B cell (primary cell): ENCODE measurements around the gene ZBTB47. TPM values are rescaled to one million over a fixed set of nuclear protein-coding genes. Genes with fewer than 3 reads are reported as not detected.

Source experiments
- ATAC-seq: fragments of 200-7000 bp; cut with Tn5 transposase; one replicate; pipeline ENCODE4 v1.10.0; 2021; ENCODE audit warnings: low read depth, mild to moderate bottlenecking, moderate number of reproducible peaks, moderate library complexity
- CTCF ChIA-PET: fragments of 350-600 bp; sonication (Branson Sonifier 250); formaldehyde crosslinking; loops from one replicate; lab custom pipeline; 2021; ENCODE audit warnings: antibody characterized with exemption, inconsistent platforms; lab: Charles Lee
- POLR2A ChIA-PET: fragments of 350-600 bp; sonication (Branson Sonifier 250); formaldehyde crosslinking; loops from one replicate; lab custom pipeline; 2021; ENCODE audit warnings: antibody characterized with exemption; lab: Charles Lee
- DNase-seq: peaks from one replicate; pipeline ENCODE4 v3.0.0; 2013
- H2AFZ ChIP-seq: 2 replicates; pipeline ENCODE4 v1.6.1; 2012; ENCODE audit warnings: mild to moderate bottlenecking, low read depth, low read length; ENCODE audit not compliant: insufficient read depth, poor library complexity, severe bottlenecking
- H3K27ac ChIP-seq, 2 donors: 1 replicate in 1 of 2; 2 replicates in 1 of 2; pipeline ENCODE4 v1.5.1; 2012 to 2013; ENCODE audit warnings: low read length in 2 of 2, mild to moderate bottlenecking in 2 of 2, moderate library complexity in 1 of 2
- H3K27me3 ChIP-seq, 4 experiments: fragments of 200-600 bp in 1 of 4; sonication (generic) in 1 of 4; replicated peaks in 1 of 4; 1 replicate in 2 of 4; 2 replicates in 2 of 4; pipeline versions ENCODE4 v1.6.1 to v1.7.0; 2013 to 2016; ENCODE audit warnings: low read length in 3 of 4, mild to moderate bottlenecking in 2 of 4, mixed read lengths in 1 of 4, moderate library complexity in 1 of 4; ENCODE audit not compliant: insufficient read depth in 4 of 4, control insufficient read depth in 3 of 4; ENCODE audit errors: control extremely low read depth in 1 of 4
- H3K36me3 ChIP-seq, 2 experiments: replicated peaks in 1 of 2; 1 replicate in 1 of 2; 2 replicates in 1 of 2; pipeline versions ENCODE4 v1.6.1 to v1.7.1; 2013; ENCODE audit warnings: low read length in 1 of 2; ENCODE audit not compliant: insufficient read depth in 2 of 2, control insufficient read depth in 1 of 2; ENCODE audit errors: control extremely low read depth in 1 of 2, extremely low read depth in 1 of 2
- H3K4me1 ChIP-seq, 2 donors: fragments of 200-600 bp in 1 of 2; sonication (generic) in 1 of 2; 1 replicate in 1 of 2; 2 replicates in 1 of 2; pipeline versions ENCODE4 v1.5.1 to v1.6.1; 2013 to 2017; ENCODE audit warnings: low read length in 2 of 2; ENCODE audit not compliant: control insufficient read depth in 2 of 2, insufficient read depth in 2 of 2
- H3K4me2 ChIP-seq: replicated peaks from 2 replicates; pipeline ENCODE3; 2012; ENCODE audit warnings: mild to moderate bottlenecking, low read depth, low read length; ENCODE audit not compliant: poor library complexity, severe bottlenecking
- H3K4me3 ChIP-seq, 5 experiments: fragments of 200-600 bp in 1 of 5; sonication (generic) in 1 of 5; 1 replicate in 3 of 5; 2 replicates in 2 of 5; pipeline versions ENCODE4 v1.5.1 to v1.7.0; 2011 to 2016; ENCODE audit warnings: low read length in 4 of 5, mild to moderate bottlenecking in 4 of 5, low read depth in 2 of 5, control low read depth in 1 of 5, moderate library complexity in 1 of 5; ENCODE audit not compliant: insufficient read depth in 1 of 5; ENCODE audit errors: control extremely low read depth in 1 of 5, extremely low read depth in 1 of 5
- H3K79me2 ChIP-seq: fragments of 200-600 bp; sonication (generic); one replicate; pipeline ENCODE4 v1.6.0; 2016; ENCODE audit warnings: low read length; ENCODE audit not compliant: control insufficient read depth, insufficient read depth
- H3K9ac ChIP-seq: fragments of 200-600 bp; sonication (generic); 2 replicates; pipeline ENCODE4 v1.6.1; 2017; ENCODE audit warnings: mild to moderate bottlenecking, low read length, moderate library complexity
- H3K9me3 ChIP-seq, 3 donors: one replicate each; pipeline versions ENCODE4 v1.6.1 to v1.7.1; 2013; ENCODE audit warnings: low read length in 2 of 3; ENCODE audit not compliant: control insufficient read depth in 2 of 3, insufficient read depth in 1 of 3; ENCODE audit errors: control extremely low read depth in 1 of 3
- H4K20me1 ChIP-seq: 2 replicates; pipeline ENCODE4 v1.6.0; 2012; ENCODE audit warnings: mild to moderate bottlenecking, low read length; ENCODE audit not compliant: insufficient read depth, control insufficient read depth, poor library complexity, severe bottlenecking
- H3K27ac Mint-ChIP-seq: one replicate; pipeline ENCODE4 v1.8.0; 2021; ENCODE audit warnings: mixed read lengths
- H3K27me3 Mint-ChIP-seq: one replicate; pipeline ENCODE4 v1.8.0; 2021; ENCODE audit warnings: mixed read lengths
- H3K4me1 Mint-ChIP-seq: one replicate; pipeline ENCODE4 v1.8.0; 2021; ENCODE audit warnings: mixed read lengths
- H3K4me3 Mint-ChIP-seq: one replicate; pipeline ENCODE4 v1.8.0; 2021; ENCODE audit warnings: mixed read lengths
- H3K9me3 Mint-ChIP-seq: one replicate; pipeline ENCODE4 v1.8.0; 2022; ENCODE audit warnings: mixed read lengths; ENCODE audit not compliant: insufficient read depth
- EZH2 ChIP-seq: IDR thresholded peaks from 2 replicates; pipeline ENCODE4 v1.6.1; 2012; ENCODE audit warnings: borderline replicate concordance, low read depth, mild to moderate bottlenecking, moderate library complexity, low read length; ENCODE audit not compliant: insufficient read depth, poor library complexity, severe bottlenecking
- WGBS: methylation state at CpG from one replicate; pipeline ENCODE4 v1.1.5; 2013; ENCODE audit warnings: missing lambda C conversion rate; ENCODE audit not compliant: insufficient coverage; 5-methylcytosine and 5-hydroxymethylcytosine counted together
- intact Hi-C: fragments of 100-400 bp; cut with micrococcal nuclease; formaldehyde crosslinking; loops from one replicate; pipeline ENCODE4 v1.10.0; 2022
- polyA plus RNA-seq: library from polyadenylated mRNA; depleted of rRNA; stranded (reverse); fragments of >200 nt; gene quantifications from 2 replicates; pipeline ENCODE4 v1.2.3, GENCODE V29; 2012
- total RNA-seq, 2 donors: library from RNA; stranded (reverse); fragments of 120-200 nt in 1 of 2; gene quantifications; 1 replicate in 1 of 2; 2 replicates in 1 of 2; pipeline versions ENCODE4 v1.2.3 to v1.2.4, GENCODE V29; 2013 to 2022
- TF ChIP-seq, protein P1 (sequence below): fragments of 200-600 bp; IDR thresholded peaks from one replicate; pipeline ENCODE4 v1.8.0; 2022; ENCODE audit warnings: antibody characterized with exemption, mild to moderate bottlenecking

The ZBTB47 gene
- total and polyA plus RNA-seq, 2 donors (not counting 1 experiment from before 2014, with no cell fraction given) = 0.34 to 1.6 TPM

DNA sequence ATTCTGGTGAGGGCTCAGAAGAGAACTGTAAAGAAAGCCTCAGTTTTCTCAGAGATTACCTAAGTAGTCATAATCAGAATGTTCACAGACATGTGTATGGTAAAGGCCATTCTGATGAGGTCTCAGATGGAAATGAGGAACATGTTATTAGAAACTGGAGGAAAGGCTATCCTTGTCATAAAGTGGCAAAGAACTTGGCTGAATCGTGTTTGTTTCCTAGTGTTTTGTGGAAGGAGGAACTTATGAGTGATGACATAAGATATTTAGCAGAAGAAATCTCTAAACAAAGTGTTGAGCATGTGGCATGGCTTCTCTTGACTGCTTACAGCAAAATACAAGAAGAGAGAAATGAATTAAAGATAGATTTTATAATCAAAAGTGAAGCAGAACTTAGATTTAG, 19.0 kb downstream of the ZBTB47 start:
- Histone ChIP-seq H3K9ac (no peak overlapping the region), H3K9me3 (peaks cover 0 to 21% (median 3%) of the 10 kb centered on the region in 3 donors), H4K20me1 (no peaks in the 10 kb centered on the region), H3K27me3 (no peaks in the 10 kb centered on the region), H3K4me1 (no peaks in the 10 kb centered on the region), H3K4me2 (no peak overlapping the region), H3K36me3 (no peaks in the 10 kb centered on the region), H2AFZ (no peak overlapping the region), H3K4me3 (no peak overlapping the region), H3K27ac (no peak overlapping the region), H3K79me2 (no peaks in the 10 kb centered on the region)
- intact Hi-C loops = no loop called here
- CTCF ChIA-PET = no interaction called here
- POLR2A ChIA-PET = no interaction called here
- Mint-ChIP-seq H3K4me3 (no peak overlapping the region), H3K27ac (no peak overlapping the region), H3K27me3 (peaks cover 10% of the 10 kb centered on the region), H3K4me1 (no peaks in the 10 kb centered on the region), H3K9me3 (peaks cover under 1% of the 10 kb centered on the region)
- TF ChIP-seq, protein P1, sequence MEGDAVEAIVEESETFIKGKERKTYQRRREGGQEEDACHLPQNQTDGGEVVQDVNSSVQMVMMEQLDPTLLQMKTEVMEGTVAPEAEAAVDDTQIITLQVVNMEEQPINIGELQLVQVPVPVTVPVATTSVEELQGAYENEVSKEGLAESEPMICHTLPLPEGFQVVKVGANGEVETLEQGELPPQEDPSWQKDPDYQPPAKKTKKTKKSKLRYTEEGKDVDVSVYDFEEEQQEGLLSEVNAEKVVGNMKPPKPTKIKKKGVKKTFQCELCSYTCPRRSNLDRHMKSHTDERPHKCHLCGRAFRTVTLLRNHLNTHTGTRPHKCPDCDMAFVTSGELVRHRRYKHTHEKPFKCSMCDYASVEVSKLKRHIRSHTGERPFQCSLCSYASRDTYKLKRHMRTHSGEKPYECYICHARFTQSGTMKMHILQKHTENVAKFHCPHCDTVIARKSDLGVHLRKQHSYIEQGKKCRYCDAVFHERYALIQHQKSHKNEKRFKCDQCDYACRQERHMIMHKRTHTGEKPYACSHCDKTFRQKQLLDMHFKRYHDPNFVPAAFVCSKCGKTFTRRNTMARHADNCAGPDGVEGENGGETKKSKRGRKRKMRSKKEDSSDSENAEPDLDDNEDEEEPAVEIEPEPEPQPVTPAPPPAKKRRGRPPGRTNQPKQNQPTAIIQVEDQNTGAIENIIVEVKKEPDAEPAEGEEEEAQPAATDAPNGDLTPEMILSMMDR = no peak
- no peak for TF ChIP-seq EZH2
- no CpG with 5 or more reads among the region's 1 CpG for WGBS
- ATAC-seq = no peak
- DNase-seq = no peak

- H3K4me3 Mint-ChIP-seq = no peak overlapping the region
- peaks cover 14% of the 10 kb centered on the region for H3K27me3 Mint-ChIP-seq
- H3K27ac Mint-ChIP-seq = no peak overlapping the region
- Histone ChIP-seq H3K79me2 (no peaks in the 10 kb centered on the region), H3K9ac (no peak overlapping the region), H3K27me3 (no peaks in the 10 kb centered on the region), H3K4me1 (no peaks in the 10 kb centered on the region), H3K9me3 (peaks cover 3 to 20% (median 5%) of the 10 kb centered on the region in 3 donors), H3K4me3 (no peak overlapping the region), H4K20me1 (no peaks in the 10 kb centered on the region), H3K27ac (no peak overlapping the region), H2AFZ (no peak overlapping the region), H3K4me2 (no peak overlapping the region), H3K36me3 (no peaks in the 10 kb centered on the region)
- H3K4me1 Mint-ChIP-seq = no peaks in the 10 kb centered on the region
- intact Hi-C loops = no loop called here
- H3K9me3 Mint-ChIP-seq = peaks cover 6% of the 10 kb centered on the region
- ChIA-PET POLR2A (no interaction called here), CTCF (no interaction called here)
- no peak for ATAC-seq
- TF ChIP-seq, protein P1 = no peak
- TF ChIP-seq EZH2 = no peak
- no peak for DNase-seq
Measured at GRCh38 chr3:42673082-42673481, 19.6 kb downstream of the ZBTB47 start.
